ENCODE data around the gene FABP3. TPM values are rescaled to one million over a fixed set of nuclear protein-coding genes. Genes with fewer than 3 reads are reported as not detected.

The FABP3 gene
- total RNA-seq, 4 donors from 2014 or later: 4.9 to 15.6 (median 12.9) TPM

GRCh38 chr1:31372751-31373055, 173 bp downstream of the FABP3 start:
- no peak for ATAC-seq (ENCODE audit: low FRiP score)
- TF ChIP-seq CTCF (IDR thresholded peaks at IDR 0.05): no peak
- DNase-seq (ENCODE audit: low spot score): no peak

- ATAC-seq (ENCODE audit: low FRiP score) (no peak), DNase-seq (ENCODE audit: low spot score) (no peak)
- no peak for TF ChIP-seq CTCF (IDR thresholded peaks at IDR 0.05)
Measured at GRCh38 chr1:31372051-31372450, 825 bp downstream of the FABP3 start.

- TF ChIP-seq CTCF (IDR thresholded peaks at IDR 0.05): no peak
- ATAC-seq (ENCODE audit: low FRiP score) (no peak), DNase-seq (ENCODE audit: low spot score) (no peak)
Measured at GRCh38 chr1:31371121-31371959, 1.5 kb downstream of the FABP3 start.

- TF ChIP-seq CTCF (IDR thresholded peaks at IDR 0.05): no peak
- ATAC-seq (ENCODE audit: low FRiP score) (no peak), DNase-seq (ENCODE audit: low spot score) (no peak)
Measured at GRCh38 chr1:31370565-31370964, 2.3 kb downstream of the FABP3 start.

GRCh38 chr1:31370021-31370420, 2.9 kb downstream of the FABP3 start:
- ATAC-seq (ENCODE audit: low FRiP score) (no peak), DNase-seq (ENCODE audit: low spot score) (no peak)
- no peak for TF ChIP-seq CTCF (IDR thresholded peaks at IDR 0.05)

GRCh38 chr1:31368611-31369107, 4.2 kb downstream of the FABP3 start:
- ATAC-seq (ENCODE audit: low FRiP score): no peak
- no peak for TF ChIP-seq CTCF (IDR thresholded peaks at IDR 0.05)
- no peak for DNase-seq (ENCODE audit: low spot score)

GRCh38 chr1:31366796-31367195, 6.1 kb downstream of the FABP3 start:
- ATAC-seq (ENCODE audit: low FRiP score): no peak
- no peak for TF ChIP-seq CTCF (IDR thresholded peaks at IDR 0.05)
- no peak for DNase-seq (ENCODE audit: low spot score)
